Central memory CD4-positive, alpha-beta T cell (primary cell): Measurements from ENCODE around the gene RBM43.

Experiments
- DNase-seq: peaks from one replicate; pipeline ENCODE4 v3.0.0; 2022

RBM43 gene

GRCh38 chr2:151207100-151207499 lies 54.6 kb downstream of the RBM43 start:
- DNase-seq = no peak

- no peak for DNase-seq
Measured at GRCh38 chr2:151206446-151206968, 55.2 kb downstream of the RBM43 start.

- DNase-seq = no peak
Measured at GRCh38 chr2:151205571-151205970, 56.1 kb downstream of the RBM43 start.

- no peak for DNase-seq
Measured at GRCh38 chr2:151204756-151205155, 56.9 kb downstream of the RBM43 start.

GRCh38 chr2:151200844-151201243 lies 60.8 kb downstream of the RBM43 start:
- no peak for DNase-seq

- no peak for DNase-seq
Measured at GRCh38 chr2:151200277-151200676, 61.4 kb downstream of the RBM43 start.

- no peak for DNase-seq
Measured at GRCh38 chr2:151198645-151199044, 63.0 kb downstream of the RBM43 start.
